ENCODE measurements around the gene STXBP5. TPM values are rescaled to one million over a fixed set of nuclear protein-coding genes. Genes with fewer than 3 reads are reported as not detected.

Gene STXBP5
- total RNA-seq, 4 donors from 2014 or later: 20.8 to 34.4 (median 23.1) TPM

GRCh38 chr6:147395158-147395557 is 190.9 kb downstream of the STXBP5 start:
- Histone ChIP-seq H3K27me3 (no peaks in the 10 kb centered on the region), H3K9me3 (no peaks in the 10 kb centered on the region), H3K4me1 (no peaks in the 10 kb centered on the region), H3K36me3 (no peaks in the 10 kb centered on the region), H3K27ac (no peak overlapping the region), H3K4me3 (no peak overlapping the region)
- TF ChIP-seq CTCF (IDR thresholded peaks at IDR 0.05) (no peak), POLR2AphosphoS5 (IDR thresholded peaks at IDR 0.05) (no peak), POLR2A (IDR thresholded peaks at IDR 0.05) (no peak), EP300 (IDR thresholded peaks at IDR 0.05) (no peak)
- 100% methylated on average over 1 of the region's 1 CpG for WGBS, 2 donors (ENCODE audit: low coverage in 1 of 2)
- no peak for ATAC-seq

- H3K27me3 ChIP-seq: no peaks in the 10 kb centered on the region
- H3K36me3 ChIP-seq: no peaks in the 10 kb centered on the region
- no peak for TF ChIP-seq POLR2A (IDR thresholded peaks at IDR 0.05)
- TF ChIP-seq POLR2AphosphoS5 (IDR thresholded peaks at IDR 0.05): no peak
- no peak for TF ChIP-seq EP300 (IDR thresholded peaks at IDR 0.05)
- TF ChIP-seq CTCF (IDR thresholded peaks at IDR 0.05): no peak
- H3K4me3 ChIP-seq: no peak overlapping the region
- ATAC-seq: no peak
- H3K9me3 ChIP-seq: peaks cover 0 to 11% (median 0%) of the 10 kb centered on the region in 3 donors
- WGBS, 2 donors (ENCODE audit: low coverage in 1 of 2): 85 to 87% methylated on average over 3 of the region's 3 CpGs
- H3K4me1 ChIP-seq: no peaks in the 10 kb centered on the region
- no peak overlapping the region for H3K27ac ChIP-seq
Measured at GRCh38 chr6:147397306-147397705, 193.1 kb downstream of the STXBP5 start.

GRCh38 chr6:147400968-147401367 is 196.8 kb downstream of the STXBP5 start:
- Histone ChIP-seq H3K27ac (no peak overlapping the region), H3K9me3 (peaks cover 0 to 12% (median 0%) of the 10 kb centered on the region in 3 donors), H3K27me3 (no peaks in the 10 kb centered on the region), H3K36me3 (no peaks in the 10 kb centered on the region), H3K4me1 (no peaks in the 10 kb centered on the region), H3K4me3 (no peak overlapping the region)
- TF ChIP-seq POLR2AphosphoS5 (IDR thresholded peaks at IDR 0.05) (no peak), CTCF (IDR thresholded peaks at IDR 0.05) (no peak), EP300 (IDR thresholded peaks at IDR 0.05) (no peak), POLR2A (IDR thresholded peaks at IDR 0.05) (no peak)
- no peak for ATAC-seq

- ATAC-seq: no peak
- Histone ChIP-seq H3K36me3 (no peaks in the 10 kb centered on the region), H3K4me1 (no peaks in the 10 kb centered on the region), H3K27ac (no peak overlapping the region), H3K4me3 (no peak overlapping the region), H3K27me3 (no peaks in the 10 kb centered on the region), H3K9me3 (peaks cover 0 to 12% (median 0%) of the 10 kb centered on the region in 3 donors)
- 91 to 100% methylated on average over 1 to 5 of the region's 5 CpGs for WGBS, 2 donors (ENCODE audit: low coverage in 1 of 2)
- TF ChIP-seq POLR2AphosphoS5 (IDR thresholded peaks at IDR 0.05) (no peak), CTCF (IDR thresholded peaks at IDR 0.05) (no peak), EP300 (IDR thresholded peaks at IDR 0.05) (no peak), POLR2A (IDR thresholded peaks at IDR 0.05) (no peak)
Measured at GRCh38 chr6:147401779-147402178, 197.6 kb downstream of the STXBP5 start.

GRCh38 chr6:147406783-147407182 is 202.6 kb downstream of the STXBP5 start:
- no peaks in the 10 kb centered on the region for H3K36me3 ChIP-seq
- H3K27ac ChIP-seq: no peak overlapping the region
- no peak for TF ChIP-seq CTCF (IDR thresholded peaks at IDR 0.05)
- no peak for TF ChIP-seq POLR2A (IDR thresholded peaks at IDR 0.05)
- TF ChIP-seq EP300 (IDR thresholded peaks at IDR 0.05): no peak
- TF ChIP-seq POLR2AphosphoS5 (IDR thresholded peaks at IDR 0.05): no peak
- H3K27me3 ChIP-seq: no peaks in the 10 kb centered on the region
- no CpG with 5 or more reads among the region's 27 CpGs for WGBS, 2 donors (ENCODE audit: low coverage in 1 of 2)
- no peak overlapping the region for H3K4me3 ChIP-seq
- H3K4me1 ChIP-seq: no peaks in the 10 kb centered on the region
- no peak for ATAC-seq
- peaks cover 0 to 7% (median 0%) of the 10 kb centered on the region in 3 donors for H3K9me3 ChIP-seq
